Stimulated activated effector memory CD8-positive, alpha-beta T cell treated with anti-CD3 and anti-CD28 coated beads, Interleukin-12 subunit alpha, Interleukin-12 subunit beta, amount 100 ng/mL, for 72 hours (primary cell): ENCODE measurements around the gene COLQ.

Experiments used
- ATAC-seq: fragments of 150-1000 bp; cut with Tn5 transposase; 2 replicates; pipeline ENCODE4 v1.10.0; 2021
- DNase-seq, 2 donors: peaks; one replicate each; pipeline ENCODE4 v3.0.0; 2021 to 2022; ENCODE audit warnings: low spot score in 2 of 2
- H3K27ac Mint-ChIP-seq: one replicate; pipeline ENCODE4 v1.8.0; 2022; ENCODE audit warnings: mild to moderate bottlenecking, mixed read lengths
- H3K36me3 Mint-ChIP-seq: one replicate; pipeline ENCODE4 v1.8.0; 2022; ENCODE audit warnings: mild to moderate bottlenecking, mixed read lengths
- H3K4me1 Mint-ChIP-seq: one replicate; pipeline ENCODE4 v1.8.0; 2022; ENCODE audit warnings: mixed read lengths
- H3K4me3 Mint-ChIP-seq: one replicate; pipeline ENCODE4 v1.8.0; 2022; ENCODE audit warnings: mild to moderate bottlenecking, mixed read lengths
- H3K9me3 Mint-ChIP-seq: one replicate; pipeline ENCODE4 v1.8.0; 2022; ENCODE audit warnings: mixed read lengths

COLQ gene

DNA sequence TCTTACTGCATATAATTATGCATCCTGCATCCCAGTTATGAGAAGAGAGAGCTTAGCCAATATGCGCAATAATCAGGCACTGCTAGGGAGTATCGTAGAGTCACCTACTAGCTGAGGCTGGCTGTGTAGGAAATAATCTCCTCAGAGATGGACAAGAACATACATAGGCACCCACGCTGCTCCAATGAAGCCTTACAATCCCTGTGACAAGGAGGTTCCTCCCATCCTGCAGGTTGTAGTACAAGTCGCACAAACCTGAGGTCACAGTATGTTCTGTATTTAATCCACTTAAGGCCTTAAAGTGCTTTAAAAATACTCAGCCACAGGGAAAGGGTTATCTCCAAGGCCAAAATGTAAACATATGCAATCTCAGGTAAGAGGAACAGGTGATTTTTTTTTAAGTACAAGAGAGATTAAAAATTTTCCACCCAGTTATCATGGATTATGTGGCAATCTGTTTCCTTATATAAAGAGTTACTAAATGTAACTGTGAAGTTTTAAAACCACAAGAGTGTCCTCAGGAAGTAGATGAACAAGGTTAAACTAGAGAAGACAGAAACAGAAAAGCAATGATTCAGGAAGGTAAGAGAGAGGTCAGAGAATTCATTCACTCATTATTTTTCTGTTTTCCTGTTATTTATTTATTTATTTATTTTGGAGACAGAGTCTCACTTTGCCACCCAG lies 7.5 kb upstream of the COLQ start:
- no peaks in the 10 kb centered on the region for H3K36me3 Mint-ChIP-seq
- DNase-seq (no peak), ATAC-seq (peak; percentile 51)
- peaks cover 35% of the 10 kb centered on the region for H3K4me1 Mint-ChIP-seq
- no peak overlapping the region for H3K4me3 Mint-ChIP-seq
- H3K9me3 Mint-ChIP-seq, result peaks cover 2% of the 10 kb centered on the region
- no peak overlapping the region for H3K27ac Mint-ChIP-seq

DNA sequence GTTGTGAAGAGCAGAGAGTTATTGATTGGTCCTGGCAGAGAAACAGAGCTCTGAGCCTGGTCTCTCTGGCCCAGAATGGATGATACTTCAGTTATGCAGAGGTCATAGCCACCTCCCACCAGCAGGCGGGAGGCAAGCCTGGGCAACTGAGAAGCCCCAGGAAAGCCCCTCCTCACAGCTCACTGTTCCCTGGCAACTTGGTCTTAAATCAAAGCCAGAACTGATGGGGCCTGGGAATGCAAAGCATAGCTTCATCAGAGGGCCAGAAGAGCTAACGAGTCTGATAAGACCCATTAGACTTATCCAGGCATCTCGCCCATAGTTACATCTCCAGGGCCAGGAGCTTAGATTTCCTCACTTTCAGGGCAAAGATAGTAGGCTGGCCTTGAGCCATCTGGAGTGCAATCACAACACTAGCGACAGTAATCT lies 5.5 kb upstream of the COLQ start:
- Mint-ChIP-seq H3K9me3 (peaks cover 2% of the 10 kb centered on the region), H3K36me3 (no peaks in the 10 kb centered on the region), H3K27ac (no peak overlapping the region), H3K4me3 (no peak overlapping the region), H3K4me1 (peaks cover 35% of the 10 kb centered on the region)
- ATAC-seq (no peak), DNase-seq (no peak)

DNA sequence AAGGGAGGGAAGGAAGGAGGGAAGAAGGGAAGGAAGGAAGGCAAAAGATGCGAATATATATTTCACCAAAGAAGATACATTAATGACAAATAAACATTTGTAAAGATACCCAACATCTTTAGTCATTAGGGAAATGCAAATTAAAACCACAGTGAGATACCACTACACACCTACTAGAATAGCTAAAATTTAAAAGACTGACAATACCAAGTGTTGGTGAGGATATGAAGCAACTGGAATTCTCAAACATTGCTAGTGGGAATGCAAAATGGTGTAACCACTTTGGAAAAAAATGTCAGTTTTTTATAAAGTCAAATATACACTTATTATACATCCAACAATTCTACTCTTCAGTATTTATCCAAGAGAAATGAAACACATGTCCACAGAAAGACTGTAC lies 4.3 kb upstream of the COLQ start:
- ATAC-seq (no peak), DNase-seq (no peak)
- Mint-ChIP-seq H3K36me3 (no peaks in the 10 kb centered on the region), H3K4me3 (no peak overlapping the region), H3K9me3 (peaks cover 2% of the 10 kb centered on the region), H3K27ac (no peak overlapping the region), H3K4me1 (peaks cover 32% of the 10 kb centered on the region)

DNA sequence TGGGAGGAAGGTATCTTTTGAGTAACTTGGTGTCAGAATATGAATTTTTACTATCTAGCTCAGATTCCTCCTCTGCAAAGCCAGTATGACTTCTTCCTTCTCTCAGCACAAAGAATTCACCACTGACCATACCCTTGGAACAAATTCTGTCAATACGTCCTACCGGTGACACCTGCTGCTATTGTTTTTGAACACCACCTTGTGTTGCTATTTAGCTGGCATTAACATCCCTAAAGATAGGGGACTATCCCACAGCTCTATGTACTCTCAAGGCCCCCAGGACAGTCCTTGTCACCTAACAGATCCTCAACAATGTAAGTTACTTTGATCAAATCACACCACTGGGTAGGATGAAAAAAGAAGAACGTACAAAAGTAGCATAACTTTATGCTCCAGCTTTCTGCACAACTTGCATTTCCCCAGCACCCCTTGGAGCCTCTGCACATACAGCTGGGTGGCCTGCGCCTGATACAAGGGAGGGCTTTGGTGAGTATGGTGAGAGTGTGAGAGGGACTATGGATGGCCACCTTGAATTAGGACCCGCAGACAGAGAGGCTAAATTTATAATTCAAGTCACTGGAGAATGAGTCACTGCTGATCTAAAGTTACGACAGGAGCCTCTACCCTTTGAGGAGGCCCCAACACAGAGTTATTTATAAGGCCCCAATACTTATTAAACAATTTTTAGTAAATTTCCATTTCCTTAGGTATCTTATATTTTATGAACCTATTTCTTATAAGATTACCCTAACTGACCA lies 2.3 kb upstream of the COLQ start:
- Mint-ChIP-seq H3K36me3 (no peaks in the 10 kb centered on the region), H3K4me1 (peaks cover 29% of the 10 kb centered on the region), H3K27ac (no peak overlapping the region), H3K4me3 (no peak overlapping the region), H3K9me3 (peaks cover 2% of the 10 kb centered on the region)
- no peak for DNase-seq
- no peak for ATAC-seq

DNA sequence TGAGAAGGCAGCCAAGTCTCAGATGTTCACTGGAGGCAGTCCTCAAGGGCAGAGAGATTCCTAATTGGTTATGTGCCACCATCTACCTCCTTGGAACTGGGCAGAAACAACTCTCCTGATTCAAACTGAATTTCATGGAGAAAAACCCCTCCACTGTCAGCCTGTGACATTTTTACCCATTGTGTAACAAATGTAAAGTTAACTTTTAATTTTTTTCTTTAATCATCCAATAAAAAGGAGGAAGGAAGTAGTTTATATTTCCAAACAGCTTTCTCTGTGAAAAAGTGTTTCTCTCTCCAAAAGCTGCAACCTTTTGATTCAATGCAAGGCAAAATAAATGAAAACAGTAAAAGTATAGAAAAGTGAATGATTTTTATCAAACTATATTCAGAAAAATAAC lies 510 bp upstream of the COLQ start:
- Mint-ChIP-seq H3K4me1 (peaks cover 32% of the 10 kb centered on the region), H3K27ac (peak overlapping the region; percentile 78), H3K9me3 (peaks cover 2% of the 10 kb centered on the region), H3K36me3 (no peaks in the 10 kb centered on the region), H3K4me3 (peak overlapping the region; percentile 70)
- no peak for DNase-seq
- ATAC-seq, result no peak

DNA sequence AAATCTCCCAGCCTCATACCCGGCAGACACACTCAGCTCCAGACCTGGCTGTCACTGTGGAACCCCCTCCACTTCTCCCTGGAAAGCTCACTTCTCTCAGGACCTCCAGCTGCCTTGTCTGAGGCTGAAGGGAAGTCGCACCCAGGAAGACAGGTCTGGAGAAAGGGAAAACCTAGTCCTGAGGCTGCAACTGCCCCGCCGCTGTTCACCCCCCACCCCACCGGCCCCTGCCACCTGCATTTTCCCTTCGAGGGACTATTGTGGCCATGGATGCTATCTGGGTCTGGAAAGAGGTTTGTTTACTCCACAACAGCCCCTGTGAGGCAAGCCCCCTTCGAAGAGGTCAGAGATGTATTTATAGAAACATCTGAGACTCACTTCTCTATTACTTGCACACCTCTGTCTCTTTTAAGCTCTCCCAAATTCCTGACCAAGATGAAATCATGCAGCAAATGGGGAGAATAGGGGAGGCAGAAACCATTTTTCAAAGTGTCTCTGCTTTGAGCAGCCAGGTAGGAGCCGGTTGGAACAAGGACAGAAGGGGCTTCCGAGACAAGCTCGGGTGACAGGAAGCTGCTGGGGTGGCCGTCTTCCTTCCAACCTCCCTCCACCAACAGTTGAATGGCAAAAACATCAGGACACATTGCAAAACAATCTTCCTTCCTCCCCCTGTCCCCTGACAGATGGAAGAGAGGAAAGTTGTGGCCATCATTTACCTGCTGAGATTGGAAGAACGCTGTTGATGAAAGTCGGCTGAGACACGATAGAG lies 518 bp downstream of the COLQ start:
- Mint-ChIP-seq H3K27ac (peak overlapping the region; percentile 78), H3K4me3 (peak overlapping the region; percentile 70), H3K9me3 (peaks cover 2% of the 10 kb centered on the region), H3K4me1 (peaks cover 32% of the 10 kb centered on the region), H3K36me3 (no peaks in the 10 kb centered on the region)
- DNase-seq, result no peak
- no peak for ATAC-seq

DNA sequence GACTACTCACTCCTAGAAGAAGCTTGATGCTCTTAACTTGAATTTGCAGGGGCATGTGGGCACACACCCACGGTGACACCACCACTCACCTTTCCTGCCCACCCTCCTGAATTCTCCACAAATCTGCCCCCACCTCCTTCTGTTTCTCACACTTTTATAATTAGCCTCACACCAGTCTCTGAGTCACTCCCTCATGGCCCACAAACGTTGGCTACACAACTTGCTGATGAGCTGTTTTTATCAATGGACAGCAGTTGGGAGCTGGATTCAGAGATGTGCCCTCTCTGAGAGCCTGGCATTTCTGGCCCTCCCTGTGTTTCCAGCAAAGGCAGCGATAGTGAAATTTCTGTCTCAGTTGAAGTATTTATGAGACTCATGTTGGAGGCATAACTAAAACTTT lies 1.3 kb downstream of the COLQ start:
- Mint-ChIP-seq H3K9me3 (no peaks in the 10 kb centered on the region), H3K27ac (peak overlapping the region; percentile 78), H3K4me3 (peak overlapping the region; percentile 70)

DNA sequence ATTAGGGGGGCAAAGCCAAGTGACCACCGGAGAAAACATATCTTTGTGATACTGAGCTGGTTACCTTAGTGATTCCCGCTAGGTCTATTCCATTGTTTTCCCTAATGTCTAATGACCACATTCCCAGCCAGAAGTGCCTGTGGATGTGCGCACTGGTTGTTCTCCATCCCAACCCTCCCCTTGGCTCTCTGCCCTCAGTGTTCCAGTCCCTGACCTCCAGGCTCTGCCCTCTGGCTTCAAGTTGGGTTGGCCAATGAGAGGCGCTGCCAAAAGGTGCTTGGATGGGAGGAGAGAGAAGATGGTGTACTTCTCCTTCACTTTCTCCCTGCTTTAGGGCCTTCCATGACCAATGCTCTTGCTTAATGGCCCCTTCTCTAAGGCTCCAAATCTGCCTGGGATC lies 2.4 kb downstream of the COLQ start:
- H3K4me3 Mint-ChIP-seq, result peak overlapping the region; percentile 70

More for the DNA sequence above, 1.3 kb downstream of the COLQ start:
- Mint-ChIP-seq H3K4me1 (peaks cover 32% of the 10 kb centered on the region), H3K36me3 (no peaks in the 10 kb centered on the region)
- no peak for DNase-seq
- peak; percentile 91 for ATAC-seq

DNA sequence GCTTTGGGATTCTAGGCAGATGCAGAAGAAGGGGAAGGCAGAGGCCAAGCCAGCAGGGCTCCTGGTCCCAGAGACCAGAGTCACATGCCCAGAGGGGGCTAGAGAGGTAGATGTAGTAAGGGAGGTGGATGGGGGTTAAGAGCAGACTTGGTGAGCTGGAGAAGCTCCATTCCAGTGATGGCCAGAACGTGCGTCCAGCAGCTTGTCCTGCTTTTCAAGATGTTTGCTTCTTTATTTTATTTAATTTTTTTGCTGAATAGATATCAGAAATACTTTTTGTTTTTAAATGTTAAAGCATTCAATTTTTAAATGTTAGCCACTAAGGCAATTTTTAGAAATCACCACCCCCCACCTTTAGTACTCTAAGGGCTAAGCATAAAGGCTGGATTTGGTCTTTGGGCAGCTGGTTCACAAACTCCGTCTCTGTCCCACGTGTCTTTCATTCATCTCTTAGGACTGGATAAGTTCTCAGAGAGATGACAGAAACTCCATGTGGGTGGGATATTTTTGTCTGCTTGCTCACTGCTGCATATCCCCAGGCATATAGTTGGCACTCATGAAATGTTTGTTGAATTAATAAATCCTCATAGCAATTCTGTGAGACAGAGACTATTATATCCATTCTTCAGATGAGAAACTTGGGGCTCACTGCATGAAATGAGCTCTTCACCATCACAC lies 6.7 kb downstream of the COLQ start:
- Mint-ChIP-seq H3K4me3 (no peak overlapping the region), H3K9me3 (no peaks in the 10 kb centered on the region)

More for the DNA sequence above, 2.4 kb downstream of the COLQ start:
- DNase-seq (no peak), ATAC-seq (no peak)
- no peaks in the 10 kb centered on the region for H3K9me3 Mint-ChIP-seq
- H3K36me3 Mint-ChIP-seq, result no peaks in the 10 kb centered on the region
- H3K27ac Mint-ChIP-seq, result peak overlapping the region; percentile 78
- peaks cover 38% of the 10 kb centered on the region for H3K4me1 Mint-ChIP-seq

DNA sequence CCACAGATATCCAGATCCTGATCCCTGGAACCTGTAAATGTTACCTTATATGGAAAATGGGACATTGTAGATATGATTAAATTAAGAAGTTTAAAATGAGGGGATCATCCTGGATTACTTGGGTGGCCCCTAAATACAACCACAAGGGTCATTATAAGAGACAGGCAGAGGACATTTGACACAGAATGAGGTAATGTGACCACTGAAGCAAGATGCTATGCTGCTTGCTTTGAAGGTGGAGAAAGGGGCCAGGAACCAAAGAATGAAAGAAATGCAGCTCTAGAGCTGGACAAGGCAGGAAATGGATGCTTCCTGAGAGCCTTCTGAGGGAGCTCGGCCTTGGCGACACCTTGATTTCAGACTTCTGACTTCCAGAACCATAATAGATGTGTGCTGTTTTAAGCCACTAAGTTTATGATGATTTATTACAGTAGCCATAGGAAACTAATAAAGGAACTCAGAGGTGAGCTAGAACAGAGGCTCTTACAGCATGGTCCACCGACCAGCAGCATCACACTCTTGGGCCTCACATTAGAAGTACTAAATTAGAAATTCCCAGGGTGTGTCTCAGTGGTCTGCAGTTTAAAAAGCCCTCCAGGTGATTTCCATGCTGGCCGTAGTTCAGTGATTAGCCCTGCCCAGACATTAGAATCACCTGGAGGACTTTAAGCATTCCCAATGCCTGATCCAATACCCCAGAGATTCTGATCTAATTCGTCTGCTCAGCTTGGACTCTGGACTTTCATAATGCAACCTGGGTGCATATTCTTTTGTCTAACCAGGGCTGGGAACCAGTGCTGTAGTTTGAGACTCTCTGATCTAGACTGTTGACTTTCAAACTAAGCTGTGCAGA lies 7.5 kb downstream of the COLQ start:
- ATAC-seq, result peak; percentile 53
- H3K9me3 Mint-ChIP-seq, result no peaks in the 10 kb centered on the region

More for the DNA sequence above, 6.7 kb downstream of the COLQ start:
- DNase-seq, result no peak
- Mint-ChIP-seq H3K4me1 (peaks cover 50% of the 10 kb centered on the region), H3K36me3 (no peaks in the 10 kb centered on the region), H3K27ac (no peak overlapping the region)
- ATAC-seq, result no peak

DNA sequence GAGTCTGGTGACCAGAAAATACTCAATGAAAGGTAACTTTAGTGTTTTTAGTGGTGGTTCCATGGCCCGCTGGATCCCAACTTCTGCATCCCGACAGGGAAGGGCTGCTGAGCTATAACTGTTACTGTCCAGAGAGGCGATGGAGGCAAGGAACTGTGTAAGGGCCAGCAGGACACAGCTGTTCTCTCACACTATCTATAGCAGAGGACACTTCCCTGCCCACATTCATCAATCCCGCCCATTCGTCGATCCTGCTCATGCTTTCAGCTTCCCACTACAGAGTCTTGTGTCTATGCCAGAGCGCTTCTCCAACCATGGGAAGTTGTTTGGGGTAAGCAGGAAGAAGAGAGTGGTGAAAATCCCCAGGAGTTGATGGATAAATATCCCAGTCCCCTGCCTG lies 8.4 kb downstream of the COLQ start:
- no peaks in the 10 kb centered on the region for H3K36me3 Mint-ChIP-seq
- H3K4me1 Mint-ChIP-seq, result peaks cover 36% of the 10 kb centered on the region
- H3K4me3 Mint-ChIP-seq, result no peak overlapping the region
- H3K27ac Mint-ChIP-seq, result peak overlapping the region; percentile 10
- DNase-seq (no peak), ATAC-seq (no peak)
- no peaks in the 10 kb centered on the region for H3K9me3 Mint-ChIP-seq

More for the DNA sequence above, 7.5 kb downstream of the COLQ start:
- Mint-ChIP-seq H3K27ac (peak overlapping the region; percentile 10), H3K36me3 (no peaks in the 10 kb centered on the region), H3K4me3 (no peak overlapping the region), H3K4me1 (peaks cover 42% of the 10 kb centered on the region)
- no peak for DNase-seq

DNA sequence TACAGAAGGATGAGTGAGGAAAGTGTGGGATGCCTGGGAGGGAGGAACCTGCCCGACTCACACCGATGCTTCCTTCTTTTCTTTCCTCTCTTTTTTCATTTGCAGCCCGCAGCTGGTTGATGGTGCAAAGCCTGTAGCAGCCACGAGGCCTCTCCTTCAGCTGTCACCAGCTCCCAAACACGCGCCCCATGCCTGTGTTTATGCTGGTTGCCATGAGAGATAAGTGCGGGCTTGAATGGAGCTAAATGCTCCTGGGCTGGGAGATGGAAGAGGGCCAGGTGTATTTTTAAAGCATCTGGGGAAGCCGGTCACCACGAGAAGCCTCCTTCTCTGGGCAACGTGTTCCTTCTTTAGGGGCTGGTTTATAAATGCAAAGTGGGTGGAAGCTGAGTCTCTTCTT lies 9.3 kb downstream of the COLQ start:
- Mint-ChIP-seq H3K4me3 (no peak overlapping the region), H3K9me3 (no peaks in the 10 kb centered on the region), H3K27ac (peak overlapping the region; percentile 73), H3K4me1 (peaks cover 34% of the 10 kb centered on the region), H3K36me3 (no peaks in the 10 kb centered on the region)
- ATAC-seq (no peak), DNase-seq (no peak)

DNA sequence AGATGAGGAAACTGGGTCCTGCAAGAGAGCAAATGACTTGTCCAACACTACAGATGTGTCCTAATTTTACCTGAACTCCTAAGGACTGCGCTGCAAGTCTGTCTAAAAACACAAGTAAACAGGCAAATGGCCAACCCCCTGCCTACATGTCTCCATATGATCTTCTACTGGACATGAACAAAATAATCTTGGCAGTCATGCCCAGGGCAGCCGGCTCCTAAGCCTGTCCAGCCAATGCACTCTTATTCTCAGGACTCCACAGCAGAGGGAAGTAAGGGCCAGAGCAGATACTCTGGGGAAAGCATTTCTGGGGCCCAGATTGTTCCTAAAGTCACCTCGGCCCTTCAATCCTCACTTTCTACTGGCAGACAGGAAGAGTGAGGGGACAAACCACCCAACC lies 10.3 kb downstream of the COLQ start:
- DNase-seq (no peak), ATAC-seq (no peak)
- H3K4me3 Mint-ChIP-seq, result no peak overlapping the region
- no peaks in the 10 kb centered on the region for H3K36me3 Mint-ChIP-seq
- H3K4me1 Mint-ChIP-seq, result peaks cover 34% of the 10 kb centered on the region
- H3K9me3 Mint-ChIP-seq, result no peaks in the 10 kb centered on the region
- H3K27ac Mint-ChIP-seq, result peak overlapping the region; percentile 73

DNA sequence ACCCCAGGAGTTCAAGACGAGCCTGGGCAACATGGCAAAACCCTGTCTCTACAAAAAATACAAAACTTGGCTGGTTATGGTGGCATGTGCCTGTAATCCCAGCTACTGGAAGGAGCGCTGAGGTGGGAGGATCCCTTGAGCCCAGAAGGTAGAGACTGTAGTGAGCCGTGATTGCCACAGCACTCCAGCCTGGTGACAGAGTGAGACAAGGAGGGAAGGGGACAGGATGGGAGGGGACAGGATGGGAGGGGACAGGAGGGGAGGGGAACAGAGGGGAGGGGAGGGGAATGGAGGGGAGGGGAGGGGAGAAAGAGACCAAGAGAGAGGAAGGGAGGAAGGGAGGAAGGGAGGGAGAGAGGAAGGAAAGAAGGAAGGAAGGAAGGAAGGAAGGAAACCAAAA lies 11.0 kb downstream of the COLQ start:
- H3K27ac Mint-ChIP-seq, result no peak overlapping the region
- no peak overlapping the region for H3K4me3 Mint-ChIP-seq
- ATAC-seq (no peak), DNase-seq (no peak)
- H3K9me3 Mint-ChIP-seq, result no peaks in the 10 kb centered on the region
- no peaks in the 10 kb centered on the region for H3K36me3 Mint-ChIP-seq
- H3K4me1 Mint-ChIP-seq, result peaks cover 34% of the 10 kb centered on the region
